Fibroblast of lung (primary cell): ENCODE data around the gene CROT. TPM values are rescaled to one million over a fixed set of nuclear protein-coding genes. Genes with fewer than 3 reads are reported as not detected.

ENCODE experiments used
- DNase-seq, 2 donors: peaks; one replicate each; pipeline versions ENCODE4 v3.0.0 to v3.0.0-alpha.2; 2010; ENCODE audit warnings: low read depth in 2 of 2
- H2AFZ ChIP-seq: 2 replicates; pipeline ENCODE4 v1.5.1; 2012; ENCODE audit warnings: low read length, control low read depth, inconsistent platforms
- H3K27ac ChIP-seq: 2 replicates; pipeline ENCODE4 v1.5.1; 2011; ENCODE audit warnings: low read length, control low read depth; ENCODE audit not compliant: insufficient read depth
- H3K27me3 ChIP-seq: 2 replicates; pipeline ENCODE4 v1.5.1; 2011; ENCODE audit warnings: mild to moderate bottlenecking, low read length; ENCODE audit not compliant: control insufficient read depth, insufficient read depth
- H3K36me3 ChIP-seq: 2 replicates; pipeline ENCODE4 v1.5.1; 2011; ENCODE audit warnings: low read length; ENCODE audit not compliant: control insufficient read depth, insufficient read depth
- H3K4me1 ChIP-seq: 2 replicates; pipeline ENCODE4 v1.5.1; 2011; ENCODE audit warnings: low read length; ENCODE audit not compliant: control insufficient read depth, insufficient read depth; ENCODE audit errors: extremely low read depth
- H3K4me2 ChIP-seq: 2 replicates; pipeline ENCODE4 v1.5.1; 2011; ENCODE audit warnings: low read length, control low read depth; ENCODE audit not compliant: insufficient read depth; ENCODE audit errors: extremely low read depth
- H3K4me3 ChIP-seq, 4 experiments: fragments of 200-600 bp in 1 of 4; sonication (generic) in 1 of 4; replicated peaks in 1 of 4; 2 replicates each; pipeline ENCODE4 v1.5.1; 2011 to 2016; ENCODE audit warnings: low read length in 4 of 4, low read depth in 3 of 4, mild to moderate bottlenecking in 3 of 4, control low read depth in 2 of 4, inconsistent platforms in 1 of 4, mixed read lengths in 1 of 4; ENCODE audit not compliant: insufficient read depth in 1 of 4; ENCODE audit errors: control extremely low read depth in 1 of 4
- H3K79me2 ChIP-seq: 2 replicates; pipeline ENCODE4 v1.5.1; 2012; ENCODE audit warnings: mild to moderate bottlenecking, low read length, inconsistent platforms; ENCODE audit not compliant: control insufficient read depth, insufficient read depth
- H3K9ac ChIP-seq: 2 replicates; pipeline ENCODE4 v1.5.1; 2011; ENCODE audit warnings: mild to moderate bottlenecking, low read length, control low read depth; ENCODE audit not compliant: insufficient read depth
- H3K9me3 ChIP-seq: 2 replicates; pipeline ENCODE4 v1.5.1; 2012; ENCODE audit warnings: low read depth, low read length; ENCODE audit not compliant: control insufficient read depth, insufficient read depth
- H4K20me1 ChIP-seq: 2 replicates; pipeline ENCODE4 v1.5.1; 2011; ENCODE audit warnings: low read length; ENCODE audit not compliant: control insufficient read depth, insufficient read depth; ENCODE audit errors: extremely low read depth
- CTCF ChIP-seq, 2 donors: IDR thresholded peaks in 1 of 2; conservative IDR thresholded peaks in 1 of 2; 1 replicate in 1 of 2; 2 replicates in 1 of 2; pipeline ENCODE4 v1.5.1; 2011 to 2012; ENCODE audit warnings: low read length in 2 of 2, control low read depth in 1 of 2, inconsistent platforms in 1 of 2, low read depth in 1 of 2, mild to moderate bottlenecking in 1 of 2
- EZH2 ChIP-seq: IDR thresholded peaks from 2 replicates; pipeline ENCODE4 v1.5.1; 2012; ENCODE audit warnings: low read length, control low read depth, mild to moderate bottlenecking; ENCODE audit errors: missing control alignments
- polyA plus RNA-seq, 2 donors: library from polyadenylated mRNA; depleted of rRNA in 1 of 2; stranded (reverse) in 1 of 2; unstranded in 1 of 2; fragments of >200 nt; gene quantifications; 2 replicates each; pipeline ENCODE4 v1.2.1, GENCODE V29; 2011 to 2012; ENCODE audit warnings: missing spikeins in 1 of 2
- total RNA-seq: library from RNA; depleted of rRNA; stranded (reverse); fragments of >200 nt; gene quantifications from 2 replicates; pipeline ENCODE4 v1.2.1, GENCODE V29; 2014

Gene CROT
- total and polyA plus RNA-seq, 2 donors (not counting 1 experiment from before 2014, with no cell fraction given), result 13.1 to 23.0 TPM

DNA sequence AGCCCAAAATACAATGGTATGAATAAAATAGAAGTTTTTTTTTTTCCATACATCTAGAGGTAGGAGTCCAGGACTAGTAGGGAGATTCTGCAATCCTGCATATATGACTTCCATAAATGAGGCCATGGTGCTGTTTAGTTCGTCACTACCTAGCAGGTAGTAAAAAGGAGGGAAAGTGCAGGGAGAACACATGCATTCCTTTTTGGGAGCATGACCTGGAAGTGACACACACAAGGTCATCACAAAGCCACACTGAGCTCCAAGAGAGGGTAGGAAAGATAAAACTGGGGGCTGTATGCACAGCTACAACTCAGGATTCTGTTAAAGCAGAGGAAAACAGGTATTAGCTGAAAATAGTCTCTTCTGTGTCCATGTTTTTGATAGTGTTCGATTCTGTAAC lies 2.2 kb downstream of the CROT start:
- TF ChIP-seq EZH2, result no peak
- TF ChIP-seq CTCF (conservative IDR thresholded peaks at IDR 0.05 in 1 of 2, IDR thresholded peaks at IDR 0.05 in 1 of 2; ENCODE audit: low read depth in 1 of 2, low read length in 2 of 2), result no peak
- Histone ChIP-seq H4K20me1 (no peaks in the 10 kb centered on the region), H3K4me2 (no peak overlapping the region)

GRCh38 chr7:87354749-87355148 lies 9.3 kb downstream of the CROT start:
- no peak overlapping the region for H3K4me2 ChIP-seq
- no peak for DNase-seq
- no peak for TF ChIP-seq CTCF (conservative IDR thresholded peaks at IDR 0.05 in 1 of 2, IDR thresholded peaks at IDR 0.05 in 1 of 2; ENCODE audit: low read depth in 1 of 2, low read length in 2 of 2)
- TF ChIP-seq EZH2, result no peak

More for the DNA sequence above, 2.2 kb downstream of the CROT start:
- no peak overlapping the region for H3K4me3 ChIP-seq
- no peak overlapping the region for H2AFZ ChIP-seq
- H3K79me2 ChIP-seq, result peaks cover 5% of the 10 kb centered on the region
- no peaks in the 10 kb centered on the region for H3K27me3 ChIP-seq
- DNase-seq, result no peak
- no peaks in the 10 kb centered on the region for H3K9me3 ChIP-seq
- H3K4me1 ChIP-seq, result peaks cover 6% of the 10 kb centered on the region
- peaks cover 3% of the 10 kb centered on the region for H3K36me3 ChIP-seq
- H3K27ac ChIP-seq, result no peak overlapping the region
- H3K9ac ChIP-seq, result no peak overlapping the region

GRCh38 chr7:87356448-87356847 lies 11.0 kb downstream of the CROT start:
- Histone ChIP-seq H3K79me2 (no peaks in the 10 kb centered on the region), H3K27me3 (no peaks in the 10 kb centered on the region), H3K4me2 (no peak overlapping the region), H3K4me3 (no peak overlapping the region), H3K36me3 (peaks cover 3% of the 10 kb centered on the region), H3K9me3 (no peaks in the 10 kb centered on the region), H4K20me1 (no peaks in the 10 kb centered on the region), H3K4me1 (no peaks in the 10 kb centered on the region), H3K9ac (no peak overlapping the region), H2AFZ (no peak overlapping the region), H3K27ac (no peak overlapping the region)
- no peak for DNase-seq
- TF ChIP-seq EZH2 (no peak), CTCF (conservative IDR thresholded peaks at IDR 0.05 in 1 of 2, IDR thresholded peaks at IDR 0.05 in 1 of 2; ENCODE audit: low read depth in 1 of 2, low read length in 2 of 2) (no peak)

More at GRCh38 chr7:87354749-87355148, 9.3 kb downstream of the CROT start:
- Histone ChIP-seq H3K4me3 (no peak overlapping the region), H3K36me3 (peaks cover 5% of the 10 kb centered on the region), H2AFZ (no peak overlapping the region), H4K20me1 (no peaks in the 10 kb centered on the region), H3K27me3 (no peaks in the 10 kb centered on the region), H3K79me2 (no peaks in the 10 kb centered on the region), H3K9me3 (no peaks in the 10 kb centered on the region), H3K9ac (no peak overlapping the region), H3K4me1 (no peaks in the 10 kb centered on the region), H3K27ac (no peak overlapping the region)
